Measurements from ENCODE around the gene VPS39. TPM values are rescaled to one million over a fixed set of nuclear protein-coding genes. Genes with fewer than 3 reads are reported as not detected.

The VPS39 gene
- total RNA-seq, 1 donor from 2014 or later = 81.7 TPM

DNA sequence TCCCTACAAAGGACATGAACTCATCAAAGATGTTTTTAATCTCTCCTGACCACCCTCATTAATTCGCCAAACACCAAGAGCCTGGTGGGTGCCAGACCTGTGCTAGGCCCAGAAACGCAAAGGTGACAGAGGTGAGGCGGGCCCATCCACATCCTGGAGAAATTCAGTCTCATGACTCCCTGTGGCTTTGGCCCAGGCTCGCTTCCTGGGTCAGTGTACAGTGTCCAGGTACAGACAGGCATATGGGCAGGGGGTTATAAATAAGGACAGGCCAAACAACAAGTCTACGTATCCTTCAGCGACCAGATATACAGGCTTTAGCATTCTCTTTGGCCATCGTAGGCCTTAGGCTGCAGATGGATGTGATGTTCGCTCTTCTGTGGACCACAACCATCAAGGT lies 50.7 kb downstream of the VPS39 start:
- peaks cover 3% of the 10 kb centered on the region for H3K4me1 Mint-ChIP-seq (ENCODE audit: unreplicated experiment)
- H3K9me3 Mint-ChIP-seq (ENCODE audit: unreplicated experiment) = no peaks in the 10 kb centered on the region
- no peak for DNase-seq (ENCODE audit: extremely low spot score, unreplicated experiment)
- no peaks in the 10 kb centered on the region for H3K27me3 Mint-ChIP-seq (ENCODE audit: unreplicated experiment)
- TF ChIP-seq, protein P1, sequence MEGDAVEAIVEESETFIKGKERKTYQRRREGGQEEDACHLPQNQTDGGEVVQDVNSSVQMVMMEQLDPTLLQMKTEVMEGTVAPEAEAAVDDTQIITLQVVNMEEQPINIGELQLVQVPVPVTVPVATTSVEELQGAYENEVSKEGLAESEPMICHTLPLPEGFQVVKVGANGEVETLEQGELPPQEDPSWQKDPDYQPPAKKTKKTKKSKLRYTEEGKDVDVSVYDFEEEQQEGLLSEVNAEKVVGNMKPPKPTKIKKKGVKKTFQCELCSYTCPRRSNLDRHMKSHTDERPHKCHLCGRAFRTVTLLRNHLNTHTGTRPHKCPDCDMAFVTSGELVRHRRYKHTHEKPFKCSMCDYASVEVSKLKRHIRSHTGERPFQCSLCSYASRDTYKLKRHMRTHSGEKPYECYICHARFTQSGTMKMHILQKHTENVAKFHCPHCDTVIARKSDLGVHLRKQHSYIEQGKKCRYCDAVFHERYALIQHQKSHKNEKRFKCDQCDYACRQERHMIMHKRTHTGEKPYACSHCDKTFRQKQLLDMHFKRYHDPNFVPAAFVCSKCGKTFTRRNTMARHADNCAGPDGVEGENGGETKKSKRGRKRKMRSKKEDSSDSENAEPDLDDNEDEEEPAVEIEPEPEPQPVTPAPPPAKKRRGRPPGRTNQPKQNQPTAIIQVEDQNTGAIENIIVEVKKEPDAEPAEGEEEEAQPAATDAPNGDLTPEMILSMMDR (IDR thresholded peaks at IDR 0.05) = no peak
- H3K36me3 Mint-ChIP-seq (ENCODE audit: unreplicated experiment) = peaks cover 21% of the 10 kb centered on the region
- H3K4me3 Mint-ChIP-seq (ENCODE audit: unreplicated experiment) = no peak overlapping the region
- no peak overlapping the region for H3K27ac Mint-ChIP-seq (ENCODE audit: unreplicated experiment)

DNA sequence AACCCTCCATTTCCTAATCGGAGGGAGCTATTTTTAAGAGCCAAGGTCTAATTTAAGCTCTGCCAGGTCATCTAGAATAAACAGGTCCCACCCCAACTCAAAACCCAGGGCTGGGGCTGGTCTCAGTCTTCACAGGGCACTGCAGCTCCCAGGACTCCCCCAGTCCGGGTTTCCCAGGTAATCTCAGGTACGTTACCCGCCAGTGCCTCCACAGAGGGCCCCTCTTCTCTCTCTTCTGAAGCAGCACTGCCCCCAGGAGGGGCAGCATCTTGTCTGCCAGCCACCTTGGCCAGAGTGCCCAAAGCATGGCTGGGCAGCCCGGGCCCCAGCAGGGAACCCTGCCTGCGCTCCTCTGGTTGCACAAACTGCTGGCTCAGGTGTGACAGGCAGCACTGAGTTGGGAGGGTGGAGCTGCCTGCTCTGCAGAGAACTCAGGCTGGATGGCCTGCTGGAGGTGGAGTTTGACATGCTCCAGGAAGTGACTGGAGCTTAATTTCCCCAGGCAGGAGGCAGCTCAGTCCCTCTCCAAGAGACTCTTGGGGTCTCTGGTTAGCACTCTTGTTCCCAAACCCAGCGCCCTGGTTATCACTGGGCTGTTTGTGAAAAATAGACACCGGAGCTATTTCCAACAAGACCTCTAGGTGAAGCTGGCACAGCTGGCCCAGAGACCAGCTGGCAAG lies 51.7 kb downstream of the VPS39 start, which contains the start of gene PLA2G4F:
Gene PLA2G4F (minus strand): TSS at position 394 of the 680 bp plus-strand sequence. CDS start 87 bp downstream, at position 307.
- TF ChIP-seq, protein P1 (IDR thresholded peaks at IDR 0.05) = no peak
- H3K4me3 Mint-ChIP-seq (ENCODE audit: unreplicated experiment) = no peak within 1 kb of the TSS
- H3K36me3 Mint-ChIP-seq (ENCODE audit: unreplicated experiment) = peaks cover 11% of the 10 kb centered on the region
- no peak for DNase-seq (ENCODE audit: extremely low spot score, unreplicated experiment)
- no peak within 1 kb of the TSS for H3K27ac Mint-ChIP-seq (ENCODE audit: unreplicated experiment)
- no peaks in the 10 kb centered on the region for H3K27me3 Mint-ChIP-seq (ENCODE audit: unreplicated experiment)
- peaks cover 3% of the 10 kb centered on the region for H3K4me1 Mint-ChIP-seq (ENCODE audit: unreplicated experiment)
- H3K9me3 Mint-ChIP-seq (ENCODE audit: unreplicated experiment) = no peaks in the 10 kb centered on the region

DNA sequence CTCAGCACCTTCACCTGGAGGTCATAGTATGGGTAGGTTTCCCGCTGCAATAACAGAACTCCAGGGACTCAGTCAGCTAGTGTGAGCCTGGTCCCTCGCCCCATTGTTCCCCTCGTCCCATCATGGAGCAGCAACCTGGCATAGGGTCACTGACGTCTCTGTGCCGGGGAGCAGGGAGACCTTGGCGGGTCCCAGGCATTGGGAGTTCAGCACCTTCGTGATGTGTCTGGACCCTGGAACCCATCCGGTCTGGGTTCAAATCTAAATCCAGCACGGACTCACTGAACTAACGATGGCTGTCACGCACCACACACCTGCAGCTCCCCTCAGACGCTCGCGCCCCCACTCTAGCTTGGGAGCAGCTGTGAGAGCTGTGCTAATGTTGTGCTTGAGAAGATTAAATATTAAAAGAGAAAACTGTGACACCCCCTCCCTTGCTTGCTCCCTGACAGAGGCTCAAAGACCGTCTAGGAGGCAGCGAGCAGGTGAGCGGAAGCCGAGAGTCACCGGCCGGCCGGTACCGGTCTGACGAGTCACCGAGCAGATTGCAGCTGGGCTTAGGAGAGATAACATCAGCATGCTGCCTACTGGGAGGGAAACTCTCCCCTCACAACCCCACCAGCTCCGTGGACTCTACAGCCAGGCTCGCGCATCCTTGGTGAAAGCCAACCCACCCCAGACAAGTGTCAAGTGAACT lies 52.4 kb downstream of the VPS39 start:
- no peaks in the 10 kb centered on the region for H3K27me3 Mint-ChIP-seq (ENCODE audit: unreplicated experiment)
- TF ChIP-seq, protein P1 (IDR thresholded peaks at IDR 0.05) = no peak
- no peak overlapping the region for H3K4me3 Mint-ChIP-seq (ENCODE audit: unreplicated experiment)
- H3K36me3 Mint-ChIP-seq (ENCODE audit: unreplicated experiment) = peaks cover 9% of the 10 kb centered on the region
- no peaks in the 10 kb centered on the region for H3K9me3 Mint-ChIP-seq (ENCODE audit: unreplicated experiment)
- H3K4me1 Mint-ChIP-seq (ENCODE audit: unreplicated experiment) = peaks cover 3% of the 10 kb centered on the region
- no peak overlapping the region for H3K27ac Mint-ChIP-seq (ENCODE audit: unreplicated experiment)
- DNase-seq (ENCODE audit: extremely low spot score, unreplicated experiment) = no peak

DNA sequence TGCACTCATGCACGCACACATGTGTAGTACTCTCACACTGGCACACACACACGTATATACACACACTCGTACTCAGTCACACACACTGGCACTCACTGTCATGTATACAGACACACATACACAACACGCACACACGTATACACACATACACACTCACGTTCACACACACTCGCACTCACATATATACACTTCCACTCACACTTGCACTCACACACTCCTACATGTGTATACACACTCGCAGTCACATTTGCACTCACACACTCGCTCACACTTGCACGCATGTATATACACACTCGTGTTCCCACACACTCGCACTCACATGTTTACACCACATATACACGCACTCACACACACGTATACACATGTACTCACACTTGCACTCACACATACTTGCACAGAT lies 53.1 kb downstream of the VPS39 start:
- H3K27ac Mint-ChIP-seq (ENCODE audit: unreplicated experiment) = no peak overlapping the region
- H3K36me3 Mint-ChIP-seq (ENCODE audit: unreplicated experiment) = peaks cover 7% of the 10 kb centered on the region
- no peak for DNase-seq (ENCODE audit: extremely low spot score, unreplicated experiment)
- no peaks in the 10 kb centered on the region for H3K9me3 Mint-ChIP-seq (ENCODE audit: unreplicated experiment)
- TF ChIP-seq, protein P1 (IDR thresholded peaks at IDR 0.05) = no peak
- H3K4me3 Mint-ChIP-seq (ENCODE audit: unreplicated experiment) = no peak overlapping the region
- H3K4me1 Mint-ChIP-seq (ENCODE audit: unreplicated experiment) = peaks cover 3% of the 10 kb centered on the region
- H3K27me3 Mint-ChIP-seq (ENCODE audit: unreplicated experiment) = no peaks in the 10 kb centered on the region

DNA sequence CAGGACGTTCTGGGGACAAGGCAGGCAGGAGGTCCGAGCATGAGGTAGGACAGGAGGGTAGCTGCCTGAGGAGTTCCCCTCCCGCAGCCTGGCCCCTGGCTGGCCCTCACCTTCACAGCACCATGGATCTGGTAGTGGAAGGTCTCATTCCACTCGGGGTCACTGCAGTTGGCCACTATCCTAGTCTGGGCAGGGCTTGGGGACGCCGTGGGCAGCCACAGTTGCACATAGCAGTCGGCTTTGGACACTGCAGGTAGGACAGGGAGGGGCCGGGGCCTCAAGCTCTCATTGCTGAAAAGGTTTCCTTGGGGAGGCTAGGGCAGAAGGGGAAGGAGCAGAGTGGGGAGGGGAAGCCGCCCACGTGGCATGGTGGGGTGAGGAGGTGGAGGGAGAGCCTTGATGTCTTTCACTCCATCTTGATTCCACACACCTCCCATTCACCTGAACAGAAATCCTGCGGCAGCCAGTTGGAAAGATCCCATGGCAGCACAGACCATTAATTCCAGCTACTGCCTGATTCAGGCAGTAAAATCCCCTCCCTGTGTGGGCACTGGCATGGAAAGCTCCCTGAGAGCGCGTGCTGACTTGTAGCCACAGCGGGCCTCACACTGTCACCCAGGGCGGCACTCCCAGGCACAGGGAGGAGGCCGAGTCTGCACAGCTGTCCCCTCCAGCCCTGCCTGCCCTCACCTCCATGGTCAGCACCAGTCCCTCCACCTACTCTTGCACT lies 53.7 kb downstream of the VPS39 start:
- no peak overlapping the region for H3K27ac Mint-ChIP-seq (ENCODE audit: unreplicated experiment)
- no peaks in the 10 kb centered on the region for H3K27me3 Mint-ChIP-seq (ENCODE audit: unreplicated experiment)
- H3K4me3 Mint-ChIP-seq (ENCODE audit: unreplicated experiment) = no peak overlapping the region
- TF ChIP-seq, protein P1 (IDR thresholded peaks at IDR 0.05) = no peak
- no peaks in the 10 kb centered on the region for H3K9me3 Mint-ChIP-seq (ENCODE audit: unreplicated experiment)
- H3K36me3 Mint-ChIP-seq (ENCODE audit: unreplicated experiment) = peaks cover 4% of the 10 kb centered on the region
- no peak for DNase-seq (ENCODE audit: extremely low spot score, unreplicated experiment)
- H3K4me1 Mint-ChIP-seq (ENCODE audit: unreplicated experiment) = peaks cover 3% of the 10 kb centered on the region

Data from osteocyte (in vitro differentiated cells).